Erythroblast (primary cell): Measurements from ENCODE around the gene HMGN2.
A peak's percentile ranks its signal among the peaks of the same experiment; 100 is the strongest.

Source experiments
- GATA1 ChIP-seq: IDR thresholded peaks from 2 replicates; pipeline ENCODE4 v1.6.1; 2011; ENCODE audit warnings: low read depth, mild to moderate bottlenecking, control low read depth, low read length, moderate library complexity
- POLR2A ChIP-seq: IDR thresholded peaks from 2 replicates; pipeline ENCODE4 v1.6.1; 2011; ENCODE audit warnings: mild to moderate bottlenecking, low read length

DNA sequence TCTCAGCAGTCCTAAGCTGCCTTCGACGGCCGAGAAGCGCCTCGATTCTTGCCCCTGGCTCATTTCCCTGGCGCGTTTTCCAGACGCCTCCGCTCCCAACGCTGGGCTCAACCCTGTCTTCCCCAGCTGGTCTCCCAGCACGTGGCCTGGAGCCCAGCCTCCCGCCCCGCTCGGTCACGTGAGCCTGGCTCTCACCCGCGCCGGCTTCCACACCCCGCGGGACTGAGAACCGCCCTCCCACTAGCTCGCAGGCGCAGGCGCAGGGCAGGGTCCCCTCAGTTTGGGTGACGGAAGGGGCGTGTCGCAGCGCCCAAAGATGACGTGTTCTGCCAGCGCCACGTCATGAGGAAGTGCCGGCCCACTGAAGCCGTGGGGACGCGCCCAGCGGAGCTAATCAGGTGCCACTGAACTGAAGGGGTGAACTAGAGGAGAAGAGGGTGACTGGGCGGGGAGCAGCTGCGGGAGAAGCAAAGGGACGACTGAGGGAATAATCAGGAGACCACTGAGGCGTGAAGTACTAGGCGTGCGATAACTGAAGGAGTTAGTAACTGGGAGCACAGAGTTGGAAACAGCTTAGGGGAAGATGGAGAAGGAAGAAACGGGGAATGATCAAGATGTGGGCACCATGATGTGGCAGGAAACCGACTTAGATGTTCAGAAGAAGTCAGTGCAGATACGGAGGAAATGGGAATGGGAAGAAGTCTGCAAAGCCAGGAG, 40.1 kb upstream of the HMGN2 start, which contains the start of gene DHDDS:
- peak; percentile 96 for TF ChIP-seq POLR2A
- TF ChIP-seq GATA1 = no peak
